ENCODE measurements around the gene HOXA10. TPM values are rescaled to one million over a fixed set of nuclear protein-coding genes. Genes with fewer than 3 reads are reported as not detected.

HOXA10 gene
- total RNA-seq, 2 experiments from 2014 or later, result 0.19 TPM; not detected in 1

DNA sequence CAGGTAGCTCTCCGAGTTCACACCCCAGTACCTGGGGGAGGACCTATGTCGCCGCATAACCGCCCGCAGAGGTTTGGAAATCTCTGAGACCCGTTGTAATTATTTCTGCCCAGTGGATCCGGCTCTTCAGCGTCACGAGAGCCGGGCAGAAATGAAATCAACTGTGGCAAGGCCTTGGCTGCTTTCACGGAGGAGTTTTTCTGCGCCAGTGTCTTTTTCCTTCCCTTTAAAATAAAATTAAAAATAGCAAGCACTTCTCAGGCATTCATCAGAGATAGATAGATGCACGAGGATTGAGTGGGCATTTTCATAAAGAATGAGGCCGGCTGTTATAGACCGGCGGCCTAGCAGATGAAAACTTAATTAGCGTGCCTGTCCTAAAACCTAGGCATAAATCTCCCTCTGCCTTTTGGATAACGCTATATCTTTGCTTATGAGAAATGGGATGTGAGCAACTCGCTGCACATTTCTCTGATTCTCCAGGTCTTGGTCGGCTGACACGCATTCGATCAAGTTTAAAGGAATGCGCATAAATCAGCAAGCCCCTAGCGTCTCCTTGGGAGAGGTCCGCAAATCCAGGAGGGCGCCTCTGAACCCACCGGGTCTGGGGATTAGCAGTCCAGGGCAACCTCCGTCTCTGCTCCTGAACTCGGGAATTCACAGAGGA, 19.3 kb upstream of the HOXA10 start:
- ChIA-PET CTCF (no interaction called here), POLR2A (no interaction called here)

DNA sequence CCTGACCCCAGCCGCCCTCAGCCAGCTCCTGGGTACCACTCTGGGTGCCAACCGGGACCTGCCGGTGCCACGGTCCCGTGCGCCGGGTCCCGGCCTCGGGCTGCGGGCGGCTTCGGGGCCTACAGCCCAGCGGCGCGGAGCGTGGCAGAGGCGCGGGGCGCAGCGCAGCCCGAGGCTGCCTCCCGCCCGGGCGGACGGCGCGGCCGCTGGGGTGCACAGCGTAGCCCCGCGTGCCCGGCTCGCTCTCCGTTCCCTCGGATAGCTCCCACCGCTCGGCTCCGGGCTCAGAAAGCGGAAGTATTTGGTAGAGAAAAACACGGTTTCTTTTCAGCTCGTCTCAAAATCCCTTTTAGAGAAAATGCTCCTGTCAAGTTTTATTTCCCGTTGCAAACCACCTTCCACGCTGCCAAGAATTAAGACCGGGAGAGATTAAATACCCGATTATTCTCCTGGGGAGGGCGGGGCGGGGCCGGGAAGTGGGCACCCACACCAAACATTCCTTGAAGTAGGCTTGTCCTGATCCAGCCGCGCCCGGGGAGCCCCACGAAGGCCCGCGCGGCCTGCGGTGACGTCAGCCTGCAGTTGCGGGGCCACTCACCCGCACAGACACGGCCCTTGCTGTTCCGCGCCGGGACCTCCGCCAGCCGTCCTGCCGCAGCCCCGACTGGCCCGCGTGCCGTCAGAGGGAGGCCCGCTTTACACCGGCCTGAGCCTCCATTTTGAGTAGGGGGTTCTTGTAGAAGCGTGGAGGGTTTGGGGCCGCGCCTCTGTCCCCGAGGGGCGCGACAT, 18.6 kb upstream of the HOXA10 start:
- POLR2A ChIA-PET, result interaction anchor here (0.7 kb wide), 1 partner anchor 68 kb away, joined by 6 read pairs; no protein-coding TSS in a partner anchor
- CTCF ChIA-PET, result interaction anchor here (0.6 to 0.7 kb wide), 2 partner anchors 31 to 734 kb away, joined by 3 read pairs; no protein-coding TSS in a partner anchor

DNA sequence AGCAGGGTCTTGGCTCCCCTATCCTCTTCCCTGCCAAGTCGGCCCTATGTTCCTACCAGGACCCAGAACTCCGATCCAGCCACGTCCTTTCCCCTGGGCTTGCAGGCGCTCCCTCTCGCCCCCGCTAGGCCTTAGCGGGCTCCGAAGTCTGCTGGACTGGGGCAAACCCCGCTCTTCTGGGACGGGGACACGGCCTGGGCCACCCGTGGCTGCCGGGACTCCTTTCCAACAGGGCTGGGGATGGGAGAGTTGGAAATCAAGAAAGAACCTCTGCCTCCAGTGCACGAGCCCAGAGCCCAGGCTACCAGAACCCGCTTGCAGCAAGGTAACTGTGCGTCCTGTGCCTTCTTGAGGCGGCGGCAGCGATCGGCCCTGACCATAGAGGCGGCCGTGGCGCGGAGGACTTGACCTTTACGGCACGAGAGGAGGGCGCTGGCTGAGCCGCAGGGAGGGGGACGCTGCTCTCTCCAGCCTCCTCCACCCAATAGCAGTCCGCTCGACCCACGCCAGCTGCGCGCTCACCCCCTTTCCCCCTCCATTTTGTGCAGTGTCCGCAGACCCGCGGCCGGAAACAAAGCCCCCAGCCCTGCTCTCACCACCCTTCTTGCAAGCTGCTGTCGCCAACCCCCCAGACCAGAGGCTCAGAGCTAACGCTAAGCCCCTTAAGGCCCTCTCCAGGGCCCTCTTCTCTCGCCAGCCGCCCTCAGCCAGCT, 17.9 kb upstream of the HOXA10 start:
- CTCF ChIA-PET, result interaction anchor here (0.6 to 1.3 kb wide), 3 partner anchors 31 to 734 kb away, joined by 3 read pairs; partner anchors contain the start of gene HOXA3
- POLR2A ChIA-PET, result interaction anchor here (0.7 kb wide), 1 partner anchor 68 kb away, joined by 6 read pairs; no protein-coding TSS in a partner anchor

DNA sequence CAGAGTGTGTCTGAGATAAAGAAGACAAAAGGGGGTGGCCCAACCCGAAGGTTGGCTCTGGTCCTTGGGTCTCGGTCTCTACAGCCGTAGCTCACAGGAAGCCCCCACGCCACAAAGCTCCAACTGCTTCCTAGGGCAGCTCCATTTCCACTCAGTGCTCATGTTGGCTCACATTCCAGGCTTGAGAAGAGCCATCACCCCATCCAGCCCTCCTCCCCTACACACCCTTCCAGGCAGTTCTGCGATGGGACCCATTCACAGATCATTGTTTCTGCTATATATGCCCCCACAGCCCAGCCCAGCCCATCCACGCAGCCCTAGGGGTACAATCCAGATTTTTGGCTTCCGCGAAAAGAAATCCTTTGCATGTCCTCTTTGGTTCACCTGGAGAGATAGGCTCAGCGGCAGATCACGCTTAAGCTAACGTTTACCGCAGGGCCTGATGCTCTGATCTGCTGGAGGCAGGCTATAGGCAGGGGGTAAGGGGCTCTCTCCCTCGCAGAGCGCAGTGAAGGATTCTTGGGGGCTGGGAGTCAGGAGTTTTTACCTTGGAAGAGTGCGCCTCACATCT, 17.1 kb upstream of the HOXA10 start:
- ChIA-PET CTCF (interaction anchor here (1.3 to 3.7 kb wide), 3 partner anchors 8 to 39 kb away, joined by 3 to 12 read pairs (median 10); partner anchors contain the start of genes HOXA13 and HOXA3), POLR2A (interaction anchor here (0.6 kb wide), 1 partner anchor 943 kb away, joined by 3 read pairs; no protein-coding TSS in a partner anchor)

- ChIA-PET POLR2A (no interaction called here), CTCF (interaction anchor here (1.8 to 3.7 kb wide), 2 partner anchors 9 to 11 kb away, joined by 10 to 12 read pairs; partner anchors contain the start of gene HOXA13)
Measured at GRCh38 chr7:27189997-27190748, 16.1 kb upstream of the HOXA10 start.

GRCh38 chr7:27189295-27189996, 15.3 kb upstream of the HOXA10 start:
- POLR2A ChIA-PET, result no interaction called here

GRCh38 chr7:27188386-27189294, 14.5 kb upstream of the HOXA10 start:
- CTCF ChIA-PET, result interaction anchor here (1.3 to 3.7 kb wide), 2 partner anchors 9 to 11 kb away, joined by 4 to 12 read pairs; partner anchors contain the start of gene HOXA13
- POLR2A ChIA-PET, result no interaction called here

More at GRCh38 chr7:27189295-27189996, 15.3 kb upstream of the HOXA10 start:
- CTCF ChIA-PET, result interaction anchor here (1.8 to 3.7 kb wide), 2 partner anchors 10 kb away, joined by 10 to 12 read pairs; partner anchors contain the start of gene HOXA13

DNA sequence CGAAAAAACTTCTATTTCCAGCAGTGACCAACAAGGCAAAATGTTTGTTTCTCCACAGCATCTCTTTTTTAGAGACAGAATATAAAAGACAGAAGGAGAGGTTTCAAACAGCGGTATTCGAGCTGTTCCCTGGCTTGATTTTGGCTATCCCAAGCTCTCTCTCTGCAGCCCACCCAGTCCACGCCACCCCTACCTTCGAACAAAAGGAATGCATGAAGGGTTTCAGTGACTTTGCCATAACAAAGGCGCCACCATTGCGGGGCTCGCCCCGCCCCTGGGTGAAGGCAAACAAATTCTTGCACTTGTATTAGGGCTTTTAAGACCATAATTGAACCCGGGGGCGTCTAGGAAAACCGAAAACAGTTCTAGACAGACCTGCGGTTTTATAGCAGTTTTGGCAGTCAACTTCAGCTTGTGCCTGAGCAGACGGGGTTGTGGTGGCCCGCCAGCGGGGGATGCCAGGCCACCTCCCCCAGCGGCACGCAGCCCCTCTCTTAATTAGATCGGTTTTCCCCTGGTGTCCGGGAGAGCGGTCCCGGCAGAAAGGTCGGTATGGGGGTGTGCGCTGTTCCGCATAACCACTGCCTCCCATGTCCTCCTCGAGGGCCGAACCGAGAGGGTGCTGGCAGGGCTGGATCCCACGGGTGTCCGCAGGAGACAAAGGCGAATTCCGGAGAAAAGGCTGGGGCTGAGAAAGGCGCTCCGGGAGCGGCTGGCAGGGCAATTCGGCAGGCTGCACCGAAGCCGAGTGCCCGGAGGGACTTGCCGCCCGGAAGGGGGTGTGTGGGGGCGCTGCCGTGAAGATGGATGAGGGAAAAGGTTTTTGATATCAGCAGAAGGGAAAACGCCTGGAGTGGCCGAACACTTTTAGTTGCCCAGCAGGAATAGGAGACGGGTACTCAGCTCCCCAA, 13.6 kb upstream of the HOXA10 start:
- CTCF ChIA-PET, result interaction anchor here (1.3 to 3.7 kb wide), 4 partner anchors 8 to 27 kb away, joined by 4 to 12 read pairs (median 5); partner anchors contain the start of gene HOXA13
- POLR2A ChIA-PET, result no interaction called here

DNA sequence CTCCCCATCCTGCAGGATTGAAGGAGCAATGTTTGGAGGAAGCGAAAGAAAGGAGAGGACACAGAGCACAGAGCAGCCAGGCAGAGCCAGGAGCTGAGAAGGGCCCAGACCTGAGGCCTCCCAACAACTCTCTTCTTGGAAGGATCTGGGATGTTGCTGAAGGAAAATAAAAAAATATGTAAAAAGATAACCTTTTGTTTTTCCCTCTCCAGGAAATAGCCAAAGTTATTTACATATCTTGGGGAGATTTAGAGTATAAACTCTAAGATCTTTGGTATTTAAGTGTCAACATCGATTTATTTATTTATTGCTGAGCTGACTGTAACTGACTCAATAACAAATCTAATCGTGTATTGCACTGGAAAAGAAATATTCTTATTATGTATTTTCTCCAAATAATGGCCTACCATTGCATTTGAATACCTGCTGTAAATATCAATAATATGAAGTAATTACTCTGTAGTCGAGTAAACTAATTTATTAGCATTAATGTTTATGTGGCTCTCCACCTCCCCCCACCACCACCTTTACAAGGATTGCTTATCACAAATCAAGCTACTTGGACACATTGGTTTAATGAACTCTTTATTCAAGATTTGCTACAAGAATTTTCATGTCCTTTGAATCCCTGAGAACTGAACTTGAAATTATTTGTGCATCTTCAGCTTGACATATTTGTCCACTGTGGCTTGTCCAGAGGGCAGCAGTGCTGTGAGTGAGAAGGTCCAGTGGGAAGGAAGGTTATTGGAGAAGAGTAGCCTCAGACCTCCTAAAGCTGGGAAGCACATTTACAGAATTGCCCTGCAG, 12.8 kb upstream of the HOXA10 start:
- ChIA-PET POLR2A (no interaction called here), CTCF (interaction anchor here (1.0 to 2.2 kb wide), 4 partner anchors 9 to 26 kb away, joined by 3 to 6 read pairs (median 5); no protein-coding TSS in a partner anchor)

DNA sequence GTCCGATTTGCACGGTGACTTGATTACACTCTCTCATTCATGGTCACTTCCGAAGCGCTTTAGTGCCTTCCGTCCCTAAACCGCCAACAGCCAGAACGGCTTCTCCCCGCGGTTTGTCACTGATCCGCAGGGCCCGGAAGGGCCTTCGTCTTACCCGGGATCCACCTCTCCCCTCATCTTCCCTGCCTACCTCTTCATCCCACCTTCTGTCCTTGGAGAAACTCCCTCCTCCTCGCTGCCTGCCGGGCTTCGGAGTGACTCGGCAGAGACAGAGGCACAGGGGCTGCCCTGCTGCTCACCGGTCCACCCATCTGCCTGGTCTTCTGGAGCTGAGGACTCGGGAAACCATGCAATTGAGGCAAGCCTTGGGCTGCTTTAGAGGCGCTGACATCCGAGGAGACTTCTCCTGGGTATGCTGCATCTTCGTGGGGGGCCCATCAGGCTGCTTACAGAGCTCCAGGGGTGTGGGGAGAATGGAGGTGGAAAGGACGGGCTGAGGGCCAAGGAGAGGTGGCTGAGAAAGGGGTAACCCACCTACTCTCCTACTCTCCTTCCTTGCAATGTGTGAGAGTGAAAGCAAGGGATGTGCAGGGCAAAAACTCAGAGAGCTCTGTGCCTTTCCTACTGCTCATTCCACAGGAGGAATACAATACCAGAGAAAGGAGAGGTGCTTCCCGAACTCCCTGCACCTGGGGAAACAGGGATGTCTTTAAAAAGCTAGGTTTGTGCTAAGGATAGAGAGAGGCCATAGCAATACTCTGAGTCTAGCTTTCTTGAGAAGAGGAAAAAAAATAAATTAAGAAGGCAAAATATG, 11.9 kb upstream of the HOXA10 start:
- ChIA-PET POLR2A (no interaction called here), CTCF (interaction anchor here (1.0 to 2.2 kb wide), 5 partner anchors 10 to 25 kb away, joined by 3 to 6 read pairs (median 4); no protein-coding TSS in a partner anchor)

DNA sequence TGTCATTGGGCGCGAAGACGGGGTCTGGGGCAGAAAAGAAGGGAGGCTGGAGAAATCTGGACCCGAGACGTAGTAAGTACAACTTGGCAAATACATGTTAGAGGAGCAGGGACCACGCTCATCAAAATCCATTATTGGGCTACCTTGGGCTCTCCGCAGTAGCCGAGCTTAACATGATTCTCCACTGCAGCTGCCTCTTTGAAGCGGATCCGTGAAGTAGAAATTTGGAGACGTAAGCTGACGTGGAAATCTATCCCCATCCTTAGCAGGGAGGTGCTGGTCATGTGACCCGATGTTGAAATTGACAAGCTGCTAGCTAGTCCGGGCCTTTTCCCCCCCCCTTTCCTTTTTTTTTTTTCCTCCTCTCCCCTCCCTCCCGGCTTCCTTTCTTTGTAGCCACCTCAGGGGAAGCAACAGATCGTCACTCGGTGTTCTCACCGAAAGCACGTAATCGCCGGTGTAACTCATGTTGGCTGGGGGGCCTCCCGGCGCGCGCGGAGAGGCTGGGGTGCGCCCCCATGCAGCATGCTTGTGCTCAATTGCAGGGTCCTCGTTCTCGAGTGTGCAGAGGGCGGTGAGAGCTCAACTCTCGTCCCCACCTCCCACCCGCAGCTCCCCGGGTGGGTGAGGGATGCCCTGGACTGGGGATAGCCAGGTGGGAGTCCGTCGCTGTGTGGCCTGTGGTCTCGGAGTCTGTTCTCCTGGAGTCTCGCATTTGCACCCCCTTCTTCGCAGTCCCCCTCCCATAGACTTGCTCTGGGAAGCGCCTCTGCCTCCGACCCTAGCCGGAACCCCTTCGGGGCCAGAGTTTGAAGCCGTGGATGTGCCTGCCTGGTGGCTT, 11.1 kb upstream of the HOXA10 start, which contains the start of gene HOXA11:
Gene HOXA11, minus strand, starts transcription at position 220 of the 841 bp plus-strand sequence. Its CDS starts 88 bp downstream, at position 132.
- CTCF ChIA-PET, result interaction anchor here (1.0 to 1.8 kb wide), 4 partner anchors 9 to 35 kb away, joined by 3 to 4 read pairs (median 4); no protein-coding TSS in a partner anchor

DNA sequence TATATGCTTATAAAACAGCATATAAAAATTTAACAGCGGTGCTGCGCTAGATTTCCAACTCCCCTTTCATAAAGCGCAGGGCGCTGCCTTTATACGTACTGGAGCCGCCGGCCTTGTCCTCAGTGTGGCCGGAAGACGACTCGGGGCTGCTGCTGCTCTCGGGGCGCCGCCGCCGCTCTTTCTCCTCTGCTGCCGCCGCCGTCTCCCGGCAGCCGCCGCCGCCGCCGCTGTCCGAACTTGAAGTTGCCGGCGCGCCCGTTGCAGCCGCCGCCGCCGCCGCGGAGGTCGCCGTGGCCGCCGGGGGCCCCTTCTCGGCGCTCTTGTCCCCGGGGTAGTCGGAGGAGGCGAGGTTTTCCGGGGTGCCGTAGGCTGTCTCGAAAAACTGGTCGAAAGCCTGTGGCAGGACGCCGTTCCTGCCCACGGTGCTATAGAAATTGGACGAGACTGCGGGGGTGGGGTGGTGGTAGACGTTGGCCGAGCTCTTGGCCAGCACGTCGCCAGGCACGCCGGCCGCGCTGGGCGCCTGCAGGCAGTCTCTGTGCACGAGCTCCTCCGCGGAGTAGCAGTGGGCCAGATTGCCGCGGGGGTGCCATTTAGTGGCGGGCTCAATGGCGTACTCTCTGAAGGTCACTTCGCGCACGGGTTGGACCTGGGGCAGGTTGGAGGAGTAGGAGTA, 10.4 kb upstream of the HOXA10 start:
- POLR2A ChIA-PET, result interaction anchor here (0.7 kb wide), 1 partner anchor 1021 kb away, joined by 13 read pairs; no protein-coding TSS in a partner anchor
- CTCF ChIA-PET, result interaction anchor here (0.6 to 1.8 kb wide), 3 partner anchors 12 to 35 kb away, joined by 3 to 4 read pairs (median 4); no protein-coding TSS in a partner anchor

More for the DNA sequence above, 11.1 kb upstream of the HOXA10 start, which contains the start of gene HOXA11:
- POLR2A ChIA-PET, result interaction anchor here (0.7 kb wide), 1 partner anchor 1020 kb away, joined by 13 read pairs; no protein-coding TSS in a partner anchor
